Progenitor cell of endocrine pancreas (in vitro differentiated cells): ENCODE results near the gene NAV2. TPM values are rescaled to one million over a fixed set of nuclear protein-coding genes. Genes with fewer than 3 reads are reported as not detected.

ENCODE experiments used
- DNase-seq: peaks from one replicate; pipeline ENCODE4 v3.0.0; 2021; ENCODE audit warnings: low spot score; ENCODE audit not compliant: unreplicated experiment
- H3K27ac Mint-ChIP-seq: 2 replicates; pipeline ENCODE4 v1.8.0; 2021; ENCODE audit warnings: mild to moderate bottlenecking, moderate library complexity, mixed read lengths
- H3K27me3 Mint-ChIP-seq: 2 replicates; pipeline ENCODE4 v1.8.0; 2021; ENCODE audit warnings: mixed read lengths
- H3K36me3 Mint-ChIP-seq: 2 replicates; pipeline ENCODE4 v1.8.0; 2022; ENCODE audit warnings: mixed read lengths; ENCODE audit not compliant: insufficient read depth
- H3K4me1 Mint-ChIP-seq: 2 replicates; pipeline ENCODE4 v1.8.0; 2021; ENCODE audit warnings: low read depth, mixed read lengths
- H3K4me3 Mint-ChIP-seq: 2 replicates; pipeline ENCODE4 v1.8.0; 2021; ENCODE audit warnings: low read depth, mild to moderate bottlenecking, moderate library complexity, mixed read lengths
- H3K9me3 Mint-ChIP-seq: 2 replicates; pipeline ENCODE4 v1.8.0; 2021; ENCODE audit warnings: low read depth, mixed read lengths
- total RNA-seq: library from RNA; stranded (reverse); gene quantifications from 2 replicates; pipeline ENCODE4 v1.2.1, GENCODE V29; 2021
- TF ChIP-seq, protein P1 (sequence below): fragments of 200-600 bp; sonication (generic); IDR thresholded peaks from one replicate; pipeline ENCODE4 v1.5.0; 2021; ENCODE audit warnings: antibody characterized with exemption, mild to moderate bottlenecking; ENCODE audit not compliant: unreplicated experiment

NAV2 gene
- total RNA-seq, 1 donor from 2014 or later = 88.3 TPM

DNA sequence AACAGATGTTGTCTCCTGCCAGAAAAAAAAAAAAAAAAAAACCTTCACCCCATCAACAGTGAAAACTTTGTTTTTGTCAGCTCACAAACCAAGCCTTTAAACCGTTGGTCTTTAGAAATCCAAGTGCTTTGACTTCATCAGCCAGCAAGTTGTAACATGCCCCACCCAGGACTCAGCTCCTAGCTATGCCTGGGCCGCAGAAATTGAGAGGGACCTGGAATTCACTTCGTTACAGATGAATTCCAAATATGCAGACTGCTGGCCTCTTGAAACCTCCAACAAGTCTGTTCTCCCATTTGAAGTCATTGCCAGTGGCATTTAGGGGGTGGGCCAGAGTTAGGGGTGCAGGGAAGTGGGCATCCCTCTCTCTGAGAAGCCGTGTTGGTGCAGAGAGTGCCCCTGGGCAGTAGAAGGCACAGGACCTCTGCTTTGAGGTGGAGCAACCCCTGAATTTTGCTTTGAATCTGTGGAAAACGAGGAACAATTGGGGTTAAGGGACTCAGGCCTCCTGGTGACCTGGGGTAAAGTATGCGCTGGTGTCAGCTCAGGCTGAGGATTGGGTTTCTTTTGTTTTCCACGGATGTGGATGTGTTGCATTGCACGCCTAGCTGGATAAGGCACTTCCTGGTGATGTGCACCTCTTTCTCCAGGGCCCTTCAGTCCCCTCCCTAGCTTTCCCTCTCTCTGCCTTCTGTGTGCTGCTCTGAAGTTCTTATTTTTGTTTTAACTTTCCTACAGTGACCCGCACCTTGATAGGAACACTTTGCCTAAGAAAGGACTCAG lies 338.1 kb downstream of the NAV2 start:
- no peak for DNase-seq
- no peaks in the 10 kb centered on the region for H3K9me3 Mint-ChIP-seq
- H3K36me3 Mint-ChIP-seq = peaks cover 27% of the 10 kb centered on the region
- peaks cover 1% of the 10 kb centered on the region for H3K4me1 Mint-ChIP-seq
- peak overlapping the region; percentile 70 for H3K27ac Mint-ChIP-seq
- H3K27me3 Mint-ChIP-seq = no peaks in the 10 kb centered on the region
- TF ChIP-seq, protein P1, sequence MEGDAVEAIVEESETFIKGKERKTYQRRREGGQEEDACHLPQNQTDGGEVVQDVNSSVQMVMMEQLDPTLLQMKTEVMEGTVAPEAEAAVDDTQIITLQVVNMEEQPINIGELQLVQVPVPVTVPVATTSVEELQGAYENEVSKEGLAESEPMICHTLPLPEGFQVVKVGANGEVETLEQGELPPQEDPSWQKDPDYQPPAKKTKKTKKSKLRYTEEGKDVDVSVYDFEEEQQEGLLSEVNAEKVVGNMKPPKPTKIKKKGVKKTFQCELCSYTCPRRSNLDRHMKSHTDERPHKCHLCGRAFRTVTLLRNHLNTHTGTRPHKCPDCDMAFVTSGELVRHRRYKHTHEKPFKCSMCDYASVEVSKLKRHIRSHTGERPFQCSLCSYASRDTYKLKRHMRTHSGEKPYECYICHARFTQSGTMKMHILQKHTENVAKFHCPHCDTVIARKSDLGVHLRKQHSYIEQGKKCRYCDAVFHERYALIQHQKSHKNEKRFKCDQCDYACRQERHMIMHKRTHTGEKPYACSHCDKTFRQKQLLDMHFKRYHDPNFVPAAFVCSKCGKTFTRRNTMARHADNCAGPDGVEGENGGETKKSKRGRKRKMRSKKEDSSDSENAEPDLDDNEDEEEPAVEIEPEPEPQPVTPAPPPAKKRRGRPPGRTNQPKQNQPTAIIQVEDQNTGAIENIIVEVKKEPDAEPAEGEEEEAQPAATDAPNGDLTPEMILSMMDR = no peak
- H3K4me3 Mint-ChIP-seq = no peak overlapping the region

DNA sequence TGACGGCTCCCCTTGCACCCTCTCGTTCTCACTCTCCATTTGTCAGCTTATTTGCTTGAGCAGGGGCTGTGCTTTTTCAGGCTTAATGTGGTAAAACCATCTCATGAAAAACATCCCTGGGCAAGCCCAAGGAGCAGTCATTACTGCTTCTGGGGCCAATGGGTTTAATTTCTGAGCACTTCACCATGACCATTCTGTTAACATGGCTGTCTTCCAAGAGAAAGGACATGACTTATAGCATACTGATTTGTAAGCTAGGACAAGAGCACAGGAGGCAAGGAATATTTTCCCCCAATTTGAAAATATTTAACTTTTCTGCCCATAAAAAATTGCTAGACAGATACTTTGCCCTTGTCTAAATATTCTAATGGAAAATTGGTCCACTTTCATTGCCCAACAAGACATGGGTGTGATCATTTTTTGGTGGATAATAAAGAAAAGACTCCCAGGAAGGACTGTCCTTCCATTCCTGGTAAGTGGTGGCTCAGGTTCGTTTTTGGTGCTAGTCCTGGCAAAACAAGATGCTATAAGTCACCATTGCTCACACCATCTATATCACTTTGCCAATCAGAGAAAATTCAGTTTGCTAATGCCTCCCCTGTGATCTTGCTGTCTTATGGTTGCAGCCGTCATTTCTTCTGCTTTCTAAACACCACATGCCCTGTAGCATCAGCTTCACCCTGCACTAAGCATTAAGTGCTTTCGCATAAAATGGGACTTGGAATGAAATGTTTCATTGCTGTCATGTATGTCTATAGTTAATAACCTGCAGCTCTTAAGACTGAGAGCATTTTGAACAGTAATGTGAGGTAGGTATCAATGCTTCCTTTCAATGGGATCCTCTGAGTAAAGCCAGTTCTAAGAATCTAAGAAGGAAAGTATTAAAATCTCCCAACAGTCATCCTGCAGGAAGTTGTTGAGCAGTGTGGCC lies 339.1 kb downstream of the NAV2 start:
- H3K27me3 Mint-ChIP-seq = no peaks in the 10 kb centered on the region
- no peak for DNase-seq
- H3K4me1 Mint-ChIP-seq = peaks cover 1% of the 10 kb centered on the region
- no peak overlapping the region for H3K4me3 Mint-ChIP-seq
- peak overlapping the region; percentile 70 for H3K27ac Mint-ChIP-seq
- peaks cover 32% of the 10 kb centered on the region for H3K36me3 Mint-ChIP-seq
- TF ChIP-seq, protein P1 = no peak
- no peaks in the 10 kb centered on the region for H3K9me3 Mint-ChIP-seq

DNA sequence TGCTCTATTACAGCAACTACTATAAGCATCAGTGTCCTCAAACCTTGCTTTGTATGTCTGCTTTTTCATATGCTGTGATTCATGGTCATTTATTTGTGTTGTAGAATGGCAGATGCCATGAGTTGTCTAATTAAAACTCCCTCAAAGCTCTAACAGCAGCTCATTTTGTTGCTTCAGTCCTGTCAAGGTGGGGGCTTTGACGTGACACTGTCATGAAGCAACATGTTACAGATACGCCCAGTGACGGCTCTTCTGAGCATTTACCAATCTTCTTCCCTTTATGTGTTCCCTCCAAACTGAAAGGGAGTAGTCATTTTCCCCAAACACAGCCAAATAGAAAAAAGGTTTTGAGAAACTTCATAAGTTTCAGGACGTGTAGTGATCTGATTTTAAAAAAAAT lies 340.9 kb downstream of the NAV2 start:
- Mint-ChIP-seq H3K4me3 (no peak overlapping the region), H3K36me3 (peaks cover 34% of the 10 kb centered on the region), H3K4me1 (peaks cover 1% of the 10 kb centered on the region)

DNA sequence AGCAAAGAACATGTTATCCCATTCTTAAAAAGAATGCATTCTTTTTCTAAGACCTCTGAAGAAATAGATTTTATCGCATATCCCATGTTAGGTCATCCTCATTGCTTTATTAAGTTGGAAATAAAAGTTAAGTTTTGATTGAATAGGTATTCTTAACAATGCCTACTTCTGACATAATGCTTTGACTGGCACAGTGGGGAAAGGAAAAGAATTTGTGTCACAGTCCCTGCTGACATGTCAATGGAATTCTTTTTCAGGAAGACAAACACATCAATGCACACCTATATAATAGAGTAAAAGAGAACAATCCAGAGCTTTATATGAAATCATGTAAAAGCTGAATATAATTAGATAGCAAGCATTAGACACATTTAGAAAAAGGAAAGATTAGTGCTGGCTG lies 341.9 kb downstream of the NAV2 start:
- peaks cover 1% of the 10 kb centered on the region for H3K4me1 Mint-ChIP-seq
- TF ChIP-seq, protein P1 = no peak
- peak overlapping the region; percentile 4 for H3K27ac Mint-ChIP-seq
- no peaks in the 10 kb centered on the region for H3K27me3 Mint-ChIP-seq
- H3K9me3 Mint-ChIP-seq = no peaks in the 10 kb centered on the region
- H3K36me3 Mint-ChIP-seq = peaks cover 29% of the 10 kb centered on the region
- no peak for DNase-seq
- no peak overlapping the region for H3K4me3 Mint-ChIP-seq

More for the DNA sequence above, 340.9 kb downstream of the NAV2 start:
- TF ChIP-seq, protein P1 = no peak
- Mint-ChIP-seq H3K27ac (no peak overlapping the region), H3K27me3 (no peaks in the 10 kb centered on the region), H3K9me3 (no peaks in the 10 kb centered on the region)
- DNase-seq = no peak

DNA sequence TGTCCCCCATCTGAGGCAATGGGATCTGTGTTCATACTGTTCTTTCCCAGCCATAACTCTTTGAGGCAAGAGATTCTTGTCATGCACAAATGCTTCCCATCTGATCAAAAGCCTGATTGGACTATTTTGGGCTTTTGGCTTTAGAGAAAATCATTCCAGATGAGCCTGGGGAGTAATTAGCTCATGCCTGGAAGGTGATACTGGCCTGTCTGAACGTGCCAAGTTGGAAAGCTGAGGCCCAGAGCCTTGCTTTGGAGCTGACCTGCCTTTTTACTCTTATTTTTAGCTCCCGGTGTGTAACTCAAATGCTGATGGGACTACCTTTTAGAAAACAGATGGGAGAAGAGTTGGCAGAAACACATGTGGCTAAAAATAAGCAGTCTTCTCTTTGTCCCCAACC lies 342.7 kb downstream of the NAV2 start:
- DNase-seq = no peak
- no peaks in the 10 kb centered on the region for H3K9me3 Mint-ChIP-seq
- H3K27me3 Mint-ChIP-seq = no peaks in the 10 kb centered on the region
- H3K4me1 Mint-ChIP-seq = no peaks in the 10 kb centered on the region
- peaks cover 24% of the 10 kb centered on the region for H3K36me3 Mint-ChIP-seq
- TF ChIP-seq, protein P1 = no peak
- H3K27ac Mint-ChIP-seq = no peak overlapping the region
- no peak overlapping the region for H3K4me3 Mint-ChIP-seq
